GM21717 (cell line): ENCODE data around the gene TACSTD2.
"Not testable (repeated sequence)": the region's sequence is repeated elsewhere in the genome, so short reads cannot be mapped to it uniquely, and the experiment has no call there.

Experiments used
- ATAC-seq: cut with Tn5 transposase; IDR thresholded peaks from one replicate; pipeline ENCODE4 v1.9.1; 2021; ENCODE audit warnings: mild to moderate bottlenecking, moderate library complexity; ENCODE audit not compliant: unreplicated experiment

The TACSTD2 gene

DNA sequence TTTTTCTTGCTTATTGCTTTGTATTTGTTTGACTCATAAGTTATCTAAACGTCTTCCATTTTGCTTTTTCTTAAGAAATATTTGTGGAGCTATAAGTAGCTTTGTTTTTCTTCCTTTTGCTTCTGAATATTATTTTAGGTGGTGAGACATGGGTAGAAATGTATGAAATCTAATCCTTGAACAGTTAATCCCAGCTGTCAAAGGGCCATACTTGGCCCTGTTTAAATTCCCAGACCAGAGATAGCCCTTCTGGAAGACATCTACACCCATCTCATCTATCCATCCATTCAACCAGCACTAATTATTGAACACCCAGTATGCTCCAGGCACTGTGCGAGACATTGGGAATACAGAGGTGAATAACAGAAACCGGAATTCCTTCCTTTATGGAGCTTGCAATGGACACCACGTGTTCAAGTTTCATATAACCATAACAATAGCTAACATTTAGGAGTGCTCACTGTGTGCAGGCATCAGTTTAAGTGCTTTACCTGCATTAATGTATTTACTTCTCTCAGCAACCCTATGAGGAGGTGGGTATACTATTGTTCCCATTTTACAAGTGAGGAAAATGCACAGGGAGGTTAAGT is 8.7 kb downstream of the TACSTD2 start:
- ATAC-seq, result no peak

DNA sequence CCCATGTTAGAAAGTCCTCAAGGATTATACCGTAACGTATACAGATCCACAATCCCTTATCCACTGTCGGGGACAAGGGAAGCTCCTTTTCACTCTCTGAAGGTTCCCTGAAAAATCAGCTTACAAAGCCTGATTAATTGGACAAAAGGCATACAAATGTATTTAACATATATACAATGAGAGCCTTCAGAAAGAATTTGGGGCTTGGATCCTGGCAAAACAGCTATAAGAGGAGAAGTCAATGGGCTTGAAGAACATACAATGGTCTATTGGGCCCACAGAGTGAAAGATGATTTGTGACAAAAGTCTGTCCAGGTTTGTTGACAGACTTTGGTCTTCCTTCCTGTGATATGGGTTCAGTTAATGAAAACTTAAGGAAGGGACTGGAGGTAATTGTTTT is 10.7 kb downstream of the TACSTD2 start:
- no peak for ATAC-seq

DNA sequence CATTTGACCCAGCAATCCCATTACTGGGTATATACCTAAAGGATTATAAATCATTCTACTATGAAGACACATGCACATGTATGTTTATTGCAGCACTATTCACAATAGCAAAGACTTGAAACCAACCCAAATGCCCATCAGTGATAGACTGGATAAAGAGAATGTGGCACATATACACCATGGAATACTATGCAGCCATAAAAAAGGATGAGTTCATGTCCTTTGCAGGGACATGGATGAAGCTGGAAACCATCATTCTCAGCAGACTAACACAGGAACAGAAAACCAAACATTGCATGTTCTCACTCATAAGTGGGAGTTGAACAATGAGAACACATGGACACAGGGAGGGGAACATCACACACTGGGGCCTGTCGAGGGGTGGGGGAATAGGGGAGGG is 13.3 kb downstream of the TACSTD2 start:
- not testable (repeated sequence) for ATAC-seq

DNA sequence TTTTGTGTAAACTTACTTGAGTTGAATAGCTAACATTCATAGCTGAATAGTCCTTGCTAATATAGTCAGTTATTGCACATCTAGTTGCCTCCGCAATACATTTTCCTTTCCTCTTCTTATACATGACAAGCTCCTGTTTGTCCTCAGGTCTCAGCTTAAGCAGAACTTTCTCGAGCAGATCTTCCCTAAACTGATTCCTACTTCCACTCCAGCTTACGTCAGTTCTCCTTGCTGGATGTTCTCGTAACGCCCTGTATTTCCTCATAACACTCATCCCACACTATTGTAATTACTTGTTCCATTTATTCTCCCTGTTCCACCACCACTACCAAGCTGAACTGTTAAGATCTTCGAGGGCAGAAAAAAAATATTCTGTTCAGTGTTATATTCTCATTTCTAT is 15.4 kb downstream of the TACSTD2 start:
- ATAC-seq, result no peak

DNA sequence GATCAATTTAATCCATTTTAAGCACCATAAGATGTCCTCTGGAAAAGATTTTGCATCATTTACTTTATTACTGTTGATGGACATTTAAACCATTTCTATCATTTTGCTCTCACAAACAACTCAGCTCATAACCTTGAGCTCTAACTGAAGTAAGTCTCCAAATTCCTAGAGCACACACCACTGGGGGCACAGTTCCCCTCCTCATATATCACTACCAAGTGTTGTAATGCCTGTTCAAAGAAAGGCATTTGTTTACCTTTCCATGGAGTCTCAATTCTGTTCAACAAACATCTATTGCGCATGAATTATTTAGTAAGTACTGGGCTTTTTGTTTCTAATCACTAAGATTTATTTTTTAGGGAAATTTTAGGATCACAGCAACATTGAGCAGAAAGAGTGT is 21.7 kb downstream of the TACSTD2 start:
- ATAC-seq, result no peak

DNA sequence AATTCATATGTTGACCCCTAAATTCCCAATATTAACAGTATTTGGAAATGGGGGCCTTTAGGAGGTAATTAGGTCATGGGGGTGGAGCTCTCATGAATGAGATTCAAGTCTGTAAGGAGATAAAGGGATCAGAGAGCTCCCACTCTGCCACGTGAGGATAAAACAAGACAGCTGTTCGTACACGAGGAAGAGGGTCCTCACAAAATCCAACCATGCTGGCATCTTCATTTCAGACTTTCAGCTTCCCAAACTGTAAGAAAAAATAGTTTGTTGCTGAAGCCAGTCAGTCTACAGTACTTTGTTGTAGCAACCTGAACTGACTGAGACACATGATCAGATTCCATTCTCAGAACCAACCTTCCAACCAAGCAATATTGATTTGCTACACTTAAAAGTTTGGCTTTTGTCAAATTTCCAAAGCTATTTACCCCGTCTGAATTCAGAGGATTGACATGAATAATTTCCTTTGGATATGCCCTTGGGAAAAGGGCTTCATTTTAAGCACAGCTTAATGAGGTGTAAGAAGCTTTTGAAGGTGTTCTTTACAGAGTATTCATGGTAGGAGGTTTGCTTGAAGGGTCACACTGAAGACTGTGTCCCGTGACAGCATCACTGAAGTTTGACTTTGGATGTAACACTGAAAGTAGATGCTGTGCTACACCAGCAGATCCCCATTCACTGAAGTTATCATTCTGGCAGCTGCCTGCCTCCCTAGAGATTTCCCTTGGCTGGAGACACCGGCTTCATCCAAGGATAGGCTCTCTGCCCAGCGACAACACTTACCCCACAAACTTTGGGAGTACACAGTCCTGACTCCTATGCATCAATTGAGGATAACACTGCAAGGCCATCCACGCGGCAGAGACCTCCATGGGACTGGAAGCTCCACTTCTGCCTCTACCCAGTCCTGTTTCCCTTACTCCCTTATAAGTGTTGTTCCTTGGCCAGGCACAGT is 25.6 kb downstream of the TACSTD2 start:
- no peak for ATAC-seq

DNA sequence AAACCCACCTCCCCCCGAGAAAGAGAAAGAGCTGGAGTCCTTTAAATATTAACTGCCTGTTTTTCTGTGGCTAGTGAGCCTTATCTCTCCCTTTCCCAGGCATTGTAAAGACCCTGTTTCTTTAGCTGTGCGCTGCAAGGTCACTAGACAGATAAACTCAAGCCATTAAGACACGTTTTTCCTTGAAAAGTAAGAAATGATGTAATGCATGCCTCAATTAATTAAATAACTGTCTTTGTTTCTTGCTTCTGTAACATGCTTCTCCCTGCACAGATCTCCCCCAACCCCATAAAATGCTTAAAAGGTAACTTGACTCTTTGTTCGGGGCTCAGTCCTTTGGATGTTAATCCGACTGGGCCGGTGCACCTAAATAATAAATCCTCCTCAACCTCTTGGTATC is 27.8 kb downstream of the TACSTD2 start:
- not testable (repeated sequence) for ATAC-seq

DNA sequence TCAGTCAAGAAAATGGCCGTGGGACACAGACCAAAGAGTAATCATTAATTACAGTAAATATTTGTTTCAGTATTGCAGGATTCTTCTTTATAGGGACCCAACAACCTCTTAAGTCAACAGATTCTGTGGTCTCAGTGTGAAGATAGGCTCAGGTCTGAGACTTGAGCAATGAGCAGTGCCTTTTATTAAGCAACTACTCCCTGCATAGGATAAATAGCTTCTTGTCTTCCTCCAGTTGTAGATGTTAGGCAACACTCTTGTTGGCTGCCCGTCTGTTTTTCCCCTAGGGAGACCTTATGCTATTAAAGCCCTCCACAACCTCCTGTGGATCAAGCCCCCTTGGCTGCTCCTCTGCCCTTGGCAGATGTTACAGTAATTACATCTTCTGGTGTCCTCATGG is 28.7 kb downstream of the TACSTD2 start:
- ATAC-seq, result no peak

DNA sequence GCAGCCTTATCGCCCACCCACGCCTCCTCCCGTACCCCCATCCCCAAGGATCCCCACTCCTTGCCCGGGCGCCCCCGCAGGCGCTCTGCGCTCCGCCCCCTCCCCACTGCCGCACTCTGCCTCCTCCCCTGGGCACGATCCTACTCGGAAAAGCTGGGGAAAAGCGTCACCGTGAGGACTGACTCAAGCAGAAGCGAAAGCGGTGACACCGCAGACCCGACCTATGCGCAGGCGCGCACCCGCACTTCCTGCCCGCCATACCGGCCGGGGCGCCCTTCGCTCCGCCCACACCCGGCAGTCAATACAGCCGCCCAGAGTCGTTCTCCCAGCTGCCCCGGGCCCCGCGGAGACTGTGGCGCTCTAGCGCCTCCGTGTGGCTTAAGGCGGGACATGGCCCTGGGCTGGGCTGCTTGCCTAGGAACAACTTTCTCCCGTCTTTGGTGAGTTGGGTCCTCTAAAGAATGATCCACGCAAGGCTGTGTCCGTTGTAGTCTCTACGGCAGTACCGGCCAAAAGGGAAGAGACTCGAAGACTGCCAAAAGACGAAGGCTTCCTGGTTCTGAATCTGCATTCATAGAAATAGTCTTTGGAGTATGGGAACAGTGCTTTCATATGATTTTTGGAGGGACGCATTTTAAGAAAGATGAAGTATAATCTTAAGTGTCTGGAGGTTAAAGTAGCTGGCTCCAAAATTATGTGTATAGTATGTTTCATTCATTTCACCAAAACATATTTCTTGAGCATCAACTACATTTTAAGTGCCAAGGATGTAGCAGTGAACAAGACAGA is 30.3 kb downstream of the TACSTD2 start, which contains the start of gene OMA1:
Gene OMA1 (minus strand): TSS at position 207 of the 789 bp plus-strand sequence. CDS start 7,432 bp downstream, outside the sequence.
- peak; percentile 96 for ATAC-seq

DNA sequence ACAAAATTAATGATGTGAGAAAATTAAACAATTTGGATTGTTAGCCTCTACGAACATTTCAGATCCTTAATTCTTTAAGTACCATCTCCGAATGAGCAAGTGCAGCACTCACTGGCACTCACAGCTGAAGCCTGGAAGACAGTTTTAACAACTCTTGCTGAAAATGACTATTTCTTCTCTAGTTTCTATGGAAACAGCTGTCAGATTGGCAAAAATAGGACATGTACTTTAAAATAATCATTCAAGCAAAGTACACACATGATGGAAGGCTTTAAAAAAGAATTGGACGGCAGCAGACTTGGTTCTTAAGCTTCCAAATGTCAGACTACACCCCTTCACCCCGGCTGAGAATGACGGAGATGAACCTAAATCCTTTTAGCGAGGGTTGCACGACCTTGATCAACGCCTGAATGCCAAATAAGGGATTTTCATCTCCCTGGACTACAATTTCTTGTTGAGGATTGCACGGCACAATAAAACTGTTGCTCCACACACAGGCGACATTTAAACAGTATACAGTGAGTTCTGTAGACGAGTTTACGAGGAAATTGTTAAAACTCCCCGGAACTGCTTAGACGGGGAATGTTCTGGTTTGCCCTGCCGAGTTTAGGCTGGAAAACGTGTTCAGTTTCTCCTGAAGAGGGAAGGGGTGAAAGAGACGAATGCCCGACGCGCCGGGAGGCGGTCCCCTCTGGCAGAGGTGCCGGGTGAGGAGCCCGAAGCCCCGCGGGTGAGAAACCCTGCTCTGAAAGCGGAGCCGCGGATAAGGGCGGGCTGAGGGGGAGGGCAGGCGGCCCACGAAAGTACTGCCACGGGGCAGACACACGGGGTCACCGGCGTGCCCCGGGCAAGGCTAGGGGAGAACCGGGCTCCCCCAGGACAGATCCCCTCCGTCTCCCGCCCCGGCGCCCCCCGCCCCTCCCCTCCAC is 31.2 kb downstream of the TACSTD2 start:
- ATAC-seq, result peak; percentile 76

DNA sequence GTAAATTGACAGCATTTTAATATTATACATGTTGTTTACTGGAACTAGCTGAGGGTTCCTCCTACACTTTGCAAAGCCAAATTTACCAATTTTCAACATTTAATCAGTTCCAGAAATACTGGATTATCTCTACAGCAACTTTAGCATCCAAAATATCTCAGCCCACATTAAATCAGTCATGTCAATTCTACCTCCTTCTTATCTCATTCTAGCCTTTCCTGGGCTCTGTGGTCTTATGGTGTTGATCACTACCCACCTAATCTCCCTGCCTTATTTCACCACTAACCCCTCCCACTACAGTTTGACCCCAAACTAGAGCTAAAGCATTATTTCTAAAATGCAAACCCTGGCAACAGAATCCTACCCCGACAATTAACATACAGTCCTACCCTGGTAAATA is 33.8 kb downstream of the TACSTD2 start:
- ATAC-seq, result no peak

DNA sequence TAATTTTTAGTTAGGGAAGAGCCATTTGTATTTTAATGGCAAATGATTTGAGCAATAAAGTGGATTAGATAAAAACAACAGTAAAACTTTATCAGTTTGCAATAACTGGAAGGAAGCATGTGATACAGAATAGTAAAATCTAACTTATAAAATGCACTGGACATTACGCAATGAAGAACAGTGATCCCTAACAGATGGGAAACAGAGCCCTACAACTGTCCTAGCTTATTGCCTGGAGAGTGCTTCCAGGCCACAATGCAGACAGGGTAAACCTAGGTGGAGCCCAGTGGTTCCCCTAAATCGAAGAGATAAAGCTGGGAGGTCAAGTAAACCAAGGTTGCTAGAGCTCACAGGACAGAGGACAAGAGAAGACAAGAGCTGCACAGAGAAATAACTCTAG is 37.5 kb downstream of the TACSTD2 start:
- ATAC-seq, result no peak

DNA sequence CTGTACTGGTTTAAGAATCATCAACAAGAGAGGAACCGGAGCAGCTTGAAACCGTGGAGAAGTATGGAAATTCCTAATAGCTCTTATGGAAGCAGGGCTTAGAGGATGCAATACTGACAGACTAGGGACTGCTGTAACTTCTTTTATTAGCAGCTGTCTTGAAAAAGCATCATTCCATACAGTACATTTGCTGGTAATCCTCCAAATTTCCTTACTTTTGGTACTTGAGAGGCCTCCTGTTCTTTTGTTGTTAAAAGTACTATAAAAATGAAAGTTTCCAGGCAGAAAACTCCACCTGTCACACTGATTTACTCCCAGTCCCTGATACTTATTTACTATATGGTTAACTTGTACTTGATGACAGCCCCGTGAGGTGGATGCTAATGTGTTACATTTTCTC is 38.2 kb downstream of the TACSTD2 start:
- no peak for ATAC-seq

DNA sequence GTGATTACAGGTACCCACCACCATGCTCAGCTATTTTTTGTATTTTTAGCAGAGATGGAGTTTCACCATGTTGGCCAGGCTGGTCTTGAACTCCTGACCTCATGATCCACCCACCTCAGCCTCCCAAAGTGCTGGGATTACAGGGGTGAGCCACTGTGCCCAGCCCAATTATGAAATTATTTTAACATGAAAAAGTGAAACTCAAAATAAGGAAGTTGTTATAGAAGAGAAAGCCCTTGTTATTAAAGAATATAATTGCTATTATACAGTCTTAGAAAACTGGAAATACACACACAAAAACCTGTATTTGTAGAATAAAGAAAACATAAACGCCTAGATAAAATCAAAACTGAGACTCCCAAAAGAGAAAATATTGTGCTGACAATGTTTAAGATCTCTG is 45.2 kb downstream of the TACSTD2 start:
- not testable (repeated sequence) for ATAC-seq

DNA sequence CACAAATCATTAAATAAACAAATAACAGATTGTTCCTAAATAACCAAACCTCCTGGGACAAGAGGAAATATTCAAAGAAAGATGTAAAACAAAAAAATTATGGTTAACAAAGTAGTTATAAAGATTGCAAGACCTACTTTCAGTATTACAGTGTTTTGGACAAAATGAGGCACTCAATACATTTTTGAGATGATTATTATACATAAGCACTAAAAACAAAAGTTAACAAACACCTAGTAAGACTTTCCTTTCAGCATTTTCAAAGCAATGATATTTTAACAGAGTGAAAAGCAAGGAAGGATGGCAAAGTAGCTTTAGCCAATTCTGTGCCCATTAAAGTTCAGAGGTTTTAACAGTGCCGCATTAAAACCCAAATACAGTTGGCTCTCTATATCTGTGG is 47.8 kb downstream of the TACSTD2 start:
- ATAC-seq, result no peak

DNA sequence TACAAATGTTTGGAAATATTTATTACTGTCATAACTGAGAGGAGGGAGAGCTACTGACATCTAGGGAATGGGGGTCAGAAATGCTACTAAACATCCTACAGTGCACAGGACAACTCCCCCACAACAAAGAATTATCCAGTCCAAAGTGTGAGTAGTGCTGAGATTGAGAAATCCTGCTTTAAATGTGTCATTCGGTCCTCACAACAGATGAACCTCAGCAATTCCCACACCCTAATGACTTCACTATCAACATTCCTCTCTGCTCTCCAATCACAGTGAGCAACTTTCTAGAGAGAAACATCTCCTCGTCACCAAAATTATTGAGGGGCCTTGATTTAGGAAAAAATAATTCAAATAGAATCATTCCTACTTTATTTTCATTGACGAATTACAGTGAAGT is 48.5 kb downstream of the TACSTD2 start:
- no peak for ATAC-seq
